Trophoblast cell (in vitro differentiated cells and primary cell): Measurements from ENCODE around the gene TNFRSF14. TPM values are rescaled to one million over a fixed set of nuclear protein-coding genes. Genes with fewer than 3 reads are reported as not detected.

ENCODE experiments used
- DNase-seq, 2 donors: peaks; one replicate each; pipeline ENCODE4 v3.0.0-alpha.2; 2016
- H2AFZ ChIP-seq: 2 replicates; pipeline ENCODE4 v1.6.1; 2013; ENCODE audit warnings: low read length, moderate library complexity, mild to moderate bottlenecking; ENCODE audit not compliant: insufficient read depth, poor library complexity
- H2AK5ac ChIP-seq: 2 replicates; pipeline ENCODE4 v1.6.1; 2013; ENCODE audit warnings: mild to moderate bottlenecking, low read length
- H2BK120ac ChIP-seq: 2 replicates; pipeline ENCODE4 v1.6.1; 2013; ENCODE audit warnings: low read length, mild to moderate bottlenecking, moderate library complexity; ENCODE audit not compliant: insufficient read depth, poor library complexity
- H2BK12ac ChIP-seq: 2 replicates; pipeline ENCODE4 v1.6.1; 2013; ENCODE audit warnings: mild to moderate bottlenecking, low read length, moderate library complexity
- H2BK5ac ChIP-seq: 2 replicates; pipeline ENCODE4 v1.6.1; 2013; ENCODE audit warnings: low read length, low read depth, moderate library complexity, mild to moderate bottlenecking; ENCODE audit not compliant: poor library complexity
- H3K14ac ChIP-seq: 2 replicates; pipeline ENCODE4 v1.6.1; 2013; ENCODE audit warnings: mild to moderate bottlenecking, low read length
- H3K18ac ChIP-seq: 2 replicates; pipeline ENCODE4 v1.6.1; 2013; ENCODE audit warnings: mild to moderate bottlenecking, low read length
- H3K23ac ChIP-seq: 2 replicates; pipeline ENCODE4 v1.6.1; 2013; ENCODE audit warnings: low read length
- H3K27ac ChIP-seq: 2 replicates; pipeline ENCODE4 v1.5.1; 2013; ENCODE audit warnings: low read depth, mild to moderate bottlenecking, inconsistent platforms, low read length, moderate library complexity
- H3K27me3 ChIP-seq: 2 replicates; pipeline ENCODE4 v1.6.1; 2013; ENCODE audit warnings: inconsistent platforms, mild to moderate bottlenecking, low read length, moderate library complexity; ENCODE audit not compliant: insufficient read depth
- H3K36me3 ChIP-seq, 2 experiments: 1 replicate in 1 of 2; 2 replicates in 1 of 2; pipeline ENCODE4 v1.6.1; 2013; ENCODE audit warnings: low read length in 2 of 2, mild to moderate bottlenecking in 2 of 2, moderate library complexity in 1 of 2; ENCODE audit not compliant: insufficient read depth in 2 of 2, control insufficient read depth in 1 of 2
- H3K4ac ChIP-seq: 2 replicates; pipeline ENCODE4 v1.6.1; 2013; ENCODE audit warnings: low read depth, mild to moderate bottlenecking, low read length, moderate library complexity
- H3K4me1 ChIP-seq, 2 experiments: 1 replicate in 1 of 2; 2 replicates in 1 of 2; pipeline ENCODE4 v1.6.1; 2013; ENCODE audit warnings: low read length in 2 of 2, mild to moderate bottlenecking in 2 of 2, moderate library complexity in 1 of 2; ENCODE audit not compliant: insufficient read depth in 2 of 2, control insufficient read depth in 1 of 2
- H3K4me2 ChIP-seq: 2 replicates; pipeline ENCODE4 v1.6.1; 2013; ENCODE audit warnings: inconsistent platforms, mild to moderate bottlenecking, low read length, moderate library complexity
- H3K4me3 ChIP-seq: 2 replicates; pipeline ENCODE4 v1.5.1; 2013; ENCODE audit warnings: mild to moderate bottlenecking, low read depth, low read length, inconsistent platforms
- H3K79me1 ChIP-seq: one replicate; pipeline ENCODE4 v1.6.1; 2013; ENCODE audit warnings: low read length
- H3K79me2 ChIP-seq: 2 replicates; pipeline ENCODE4 v1.6.1; 2013; ENCODE audit warnings: low read length, mild to moderate bottlenecking; ENCODE audit not compliant: control insufficient read depth, insufficient read depth, poor library complexity
- H3K9ac ChIP-seq: 2 replicates; pipeline ENCODE4 v1.6.1; 2013; ENCODE audit warnings: mild to moderate bottlenecking, low read length
- H3K9me3 ChIP-seq: 2 replicates; pipeline ENCODE4 v1.6.1; 2013; ENCODE audit warnings: low read depth, mild to moderate bottlenecking, control low read depth, inconsistent platforms, low read length; ENCODE audit not compliant: insufficient read depth
- H4K12ac ChIP-seq: 2 replicates; pipeline ENCODE4 v1.6.1; 2013; ENCODE audit warnings: low read depth, mild to moderate bottlenecking, low read length, moderate library complexity
- H4K8ac ChIP-seq: 2 replicates; pipeline ENCODE4 v1.6.1; 2013; ENCODE audit warnings: low read depth, mild to moderate bottlenecking, low read length, moderate library complexity
- H4K91ac ChIP-seq: one replicate; pipeline ENCODE4 v1.6.1; 2013; ENCODE audit warnings: low read depth, mild to moderate bottlenecking, low read length, moderate library complexity
- WGBS: extraction: QIAGEN DNeasy Blood & Tissue Kit; methylation state at CpG from one replicate; pipeline ENCODE4 v1.1.7; 2013; ENCODE audit warnings: missing lambda C conversion rate; ENCODE audit not compliant: insufficient read length, insufficient coverage; ENCODE audit errors: extremely low coverage; 5-methylcytosine and 5-hydroxymethylcytosine counted together
- polyA plus RNA-seq: library from polyadenylated mRNA; stranded (reverse); fragments of 200-250 nt; gene quantifications from 2 replicates; pipeline ENCODE4 v1.2.3, GENCODE V29; 2013

TNFRSF14 gene
- polyA plus RNA-seq: 0.07 and 0.14 TPM in 2 replicates

- DNase-seq: peak in 1 of 2 donors; percentile 33
- H3K79me1 ChIP-seq: no peaks in the 10 kb centered on the region
- H2AFZ ChIP-seq: no peak within 1 kb of the TSS
- no peak within 1 kb of the TSS for H3K4me2 ChIP-seq
- no peaks in the 10 kb centered on the region for H3K4me1 ChIP-seq
- no peak within 1 kb of the TSS for H3K23ac ChIP-seq
- H3K4ac ChIP-seq: no peak within 1 kb of the TSS
- no peaks in the 10 kb centered on the region for H3K79me2 ChIP-seq
- no peak within 1 kb of the TSS for H4K8ac ChIP-seq
- no peak within 1 kb of the TSS for H2BK12ac ChIP-seq
- H3K36me3 ChIP-seq: no peaks in the 10 kb centered on the region
- H3K4me3 ChIP-seq: no peak within 1 kb of the TSS
- no peak within 1 kb of the TSS for H2BK5ac ChIP-seq
- no peak within 1 kb of the TSS for H3K9ac ChIP-seq
- H3K27ac ChIP-seq: no peak within 1 kb of the TSS
- no peak within 1 kb of the TSS for H4K91ac ChIP-seq
- WGBS: no CpG with 5 or more reads among the region's 16 CpGs
- H2AK5ac ChIP-seq: no peak within 1 kb of the TSS
- H4K12ac ChIP-seq: no peak within 1 kb of the TSS
- no peak within 1 kb of the TSS for H3K14ac ChIP-seq
- no peak within 1 kb of the TSS for H2BK120ac ChIP-seq
- H3K18ac ChIP-seq: no peak within 1 kb of the TSS
- H3K9me3 ChIP-seq: no peaks in the 10 kb centered on the region
- H3K27me3 ChIP-seq: no peaks in the 10 kb centered on the region
Observed at GRCh38 chr1:2556277-2556677, at the start of gene TNFRSF14. Gene TNFRSF14 (plus strand): TSS chr1:2556371. CDS start chr1:2556665, 294 bp downstream.

GRCh38 chr1:2506901-2507565, 49.1 kb upstream of the TNFRSF14 start:
- Histone ChIP-seq H3K27ac (no peak overlapping the region), H3K79me2 (no peaks in the 10 kb centered on the region), H3K9ac (no peak overlapping the region), H2BK120ac (no peak overlapping the region), H3K27me3 (no peaks in the 10 kb centered on the region), H2AK5ac (no peak overlapping the region), H3K14ac (no peak overlapping the region), H3K9me3 (peaks cover 2% of the 10 kb centered on the region), H3K4me2 (no peak overlapping the region), H3K4ac (no peak overlapping the region), H4K8ac (no peak overlapping the region), H3K36me3 (peaks cover 42 to 45% of the 10 kb centered on the region in 2 experiments), H3K4me1 (no peaks in the 10 kb centered on the region), H3K18ac (no peak overlapping the region), H3K23ac (no peak overlapping the region), H2BK12ac (no peak overlapping the region), H4K12ac (no peak overlapping the region), H3K79me1 (no peaks in the 10 kb centered on the region), H2BK5ac (no peak overlapping the region), H4K91ac (no peak overlapping the region), H3K4me3 (no peak overlapping the region), H2AFZ (no peak overlapping the region)
- DNase-seq: no peak
- WGBS: no CpG with 5 or more reads among the region's 15 CpGs

GRCh38 chr1:2507744-2508155, 48.4 kb upstream of the TNFRSF14 start:
- Histone ChIP-seq H2BK5ac (no peak overlapping the region), H2BK12ac (no peak overlapping the region), H3K27ac (no peak overlapping the region), H4K91ac (no peak overlapping the region), H2BK120ac (no peak overlapping the region), H3K18ac (no peak overlapping the region), H3K9me3 (peaks cover 2% of the 10 kb centered on the region), H4K8ac (no peak overlapping the region), H3K79me2 (no peaks in the 10 kb centered on the region), H3K4me3 (peak overlapping the region; percentile 5), H3K79me1 (no peaks in the 10 kb centered on the region), H2AFZ (no peak overlapping the region), H3K9ac (no peak overlapping the region), H2AK5ac (no peak overlapping the region), H4K12ac (no peak overlapping the region), H3K4ac (no peak overlapping the region), H3K4me2 (no peak overlapping the region), H3K36me3 (peaks cover 48 to 53% of the 10 kb centered on the region in 2 experiments), H3K4me1 (no peaks in the 10 kb centered on the region), H3K23ac (no peak overlapping the region), H3K14ac (no peak overlapping the region), H3K27me3 (no peaks in the 10 kb centered on the region)
- no CpG with 5 or more reads among the region's 6 CpGs for WGBS
- no peak for DNase-seq

GRCh38 chr1:2508180-2508579, 48.0 kb upstream of the TNFRSF14 start:
- Histone ChIP-seq H2AFZ (no peak overlapping the region), H3K4me1 (no peaks in the 10 kb centered on the region), H2BK5ac (no peak overlapping the region), H3K4ac (no peak overlapping the region), H2BK12ac (no peak overlapping the region), H3K9ac (no peak overlapping the region), H4K8ac (no peak overlapping the region), H3K27ac (no peak overlapping the region), H4K91ac (no peak overlapping the region), H3K18ac (no peak overlapping the region), H3K14ac (no peak overlapping the region), H3K23ac (no peak overlapping the region), H3K9me3 (peaks cover 2% of the 10 kb centered on the region), H3K4me2 (no peak overlapping the region), H3K4me3 (peak overlapping the region; percentile 5), H2BK120ac (no peak overlapping the region), H2AK5ac (no peak overlapping the region), H3K36me3 (peaks cover 52 to 57% of the 10 kb centered on the region in 2 experiments), H4K12ac (no peak overlapping the region), H3K79me1 (no peaks in the 10 kb centered on the region), H3K27me3 (no peaks in the 10 kb centered on the region), H3K79me2 (no peaks in the 10 kb centered on the region)
- no peak for DNase-seq
- no CpG with 5 or more reads among the region's 24 CpGs for WGBS
